ENCODE measurements around the gene FBXO31. TPM values are rescaled to one million over a fixed set of nuclear protein-coding genes. Genes with fewer than 3 reads are reported as not detected.

FBXO31 gene
- total and polyA plus RNA-seq, 12 donors, result 19.2 to 106 (median 65.9) TPM

GRCh38 chr16:87409153-87409552 lies 25.6 kb upstream of the FBXO31 start:
- TF ChIP-seq POLR2A (IDR thresholded peaks at IDR 0.05) (no peak), CTCF (IDR thresholded peaks at IDR 0.05) (no peak)
- no peaks in the 10 kb centered on the region for H3K27me3 ChIP-seq
- H3K27ac ChIP-seq, result no peak overlapping the region
- H3K4me3 ChIP-seq, result no peak overlapping the region
- peak in 1 of 7 donors; percentile 9 for DNase-seq
- 90 to 93% (median 91%) methylated on average over 13 of the region's 13 CpGs for WGBS, 4 donors
- H3K36me3 ChIP-seq (replicated peaks in 1 of 2), result peaks cover 0 to 71% of the 10 kb centered on the region in 2 donors
- peaks cover 0 to 4% of the 10 kb centered on the region in 2 donors for H3K4me1 ChIP-seq (replicated peaks in 1 of 2)
- no peaks in the 10 kb centered on the region for H3K9me3 ChIP-seq (replicated peaks in 1 of 3)
- intact Hi-C loops (cut with DNase I), result no loop called here

GRCh38 chr16:87407511-87408112 lies 24.0 kb upstream of the FBXO31 start:
- Histone ChIP-seq H3K36me3 (replicated peaks in 1 of 2) (peaks cover 0 to 67% of the 10 kb centered on the region in 2 donors), H3K27me3 (no peaks in the 10 kb centered on the region), H3K4me1 (replicated peaks in 1 of 2) (peaks cover 0 to 4% of the 10 kb centered on the region in 2 donors), H3K4me3 (no peak overlapping the region), H3K9me3 (replicated peaks in 1 of 3) (no peaks in the 10 kb centered on the region), H3K27ac (peak overlapping the region; percentile 21 to 68 (median 52))
- 45 to 67% (median 58%) methylated on average over 26 of the region's 26 CpGs for WGBS, 4 donors
- DNase-seq, result peak; percentile 67 to 92 (median 90)
- peak; percentile 19 to 64 for TF ChIP-seq POLR2A (IDR thresholded peaks at IDR 0.05)
- no peak for TF ChIP-seq CTCF (IDR thresholded peaks at IDR 0.05)
- intact Hi-C loops (cut with DNase I), result no loop called here

- TF ChIP-seq CTCF (IDR thresholded peaks at IDR 0.05), result no peak
- no peak for TF ChIP-seq POLR2A (IDR thresholded peaks at IDR 0.05)
- Histone ChIP-seq H3K9me3 (replicated peaks in 1 of 3) (no peaks in the 10 kb centered on the region), H3K4me1 (replicated peaks in 1 of 2) (peaks cover 0 to 4% of the 10 kb centered on the region in 2 donors), H3K27me3 (no peaks in the 10 kb centered on the region), H3K4me3 (no peak overlapping the region), H3K36me3 (replicated peaks in 1 of 2) (peaks cover 0 to 62% of the 10 kb centered on the region in 2 donors), H3K27ac (peak overlapping the region in 2 of 5 donors; percentile 64 to 68)
- WGBS, 4 donors, result 85 to 91% (median 86%) methylated on average over 11 to 14 of the region's 14 CpGs
- DNase-seq, result peak in 2 of 7 donors; percentile 19 to 56
- intact Hi-C loops (cut with DNase I), result no loop called here
Observed at GRCh38 chr16:87406495-87407088, 23.0 kb upstream of the FBXO31 start.

- peaks cover 0 to 4% of the 10 kb centered on the region in 2 donors for H3K4me1 ChIP-seq (replicated peaks in 1 of 2)
- H3K4me3 ChIP-seq, result no peak overlapping the region
- intact Hi-C loops (cut with DNase I), result no loop called here
- H3K9me3 ChIP-seq (replicated peaks in 1 of 3), result no peaks in the 10 kb centered on the region
- H3K27me3 ChIP-seq, result no peaks in the 10 kb centered on the region
- H3K27ac ChIP-seq, result no peak overlapping the region
- peak in 2 of 7 donors; percentile 18 to 58 for DNase-seq
- TF ChIP-seq POLR2A (IDR thresholded peaks at IDR 0.05) (no peak), CTCF (IDR thresholded peaks at IDR 0.05) (no peak)
- WGBS, 4 donors, result 85 to 91% (median 89%) methylated on average over 17 to 19 of the region's 19 CpGs
- H3K36me3 ChIP-seq (replicated peaks in 1 of 2), result peaks cover 0 to 61% of the 10 kb centered on the region in 2 donors
Observed at GRCh38 chr16:87404764-87405625, 21.4 kb upstream of the FBXO31 start.

All from adrenal gland (tissue), 12 donors.